Erythroblast (primary cell): Measurements from ENCODE around the gene TMEM229B.

ENCODE experiments used
- GATA1 ChIP-seq: IDR thresholded peaks from 2 replicates; pipeline ENCODE4 v1.6.1; 2011; ENCODE audit warnings: low read depth, mild to moderate bottlenecking, control low read depth, low read length, moderate library complexity
- POLR2A ChIP-seq: IDR thresholded peaks from 2 replicates; pipeline ENCODE4 v1.6.1; 2011; ENCODE audit warnings: mild to moderate bottlenecking, low read length

DNA sequence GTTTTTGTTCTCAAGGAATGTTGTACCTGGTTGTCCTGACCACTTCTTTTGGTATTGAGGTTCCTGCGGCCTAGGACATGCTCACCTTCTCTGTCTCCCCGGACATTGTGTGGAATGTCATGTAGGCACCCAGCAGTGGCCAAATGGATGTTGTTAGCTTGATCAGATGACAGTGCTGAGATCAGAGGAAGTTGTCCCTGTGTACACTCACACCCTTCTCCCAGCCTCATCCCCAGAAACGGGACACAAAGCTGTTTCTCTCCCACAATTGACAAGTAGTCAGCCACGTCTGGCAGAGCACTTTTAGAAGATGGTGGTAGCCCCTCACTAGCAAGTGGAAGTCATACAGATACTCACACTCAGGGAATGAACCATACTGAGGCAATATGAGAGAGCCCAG, 47.6 kb upstream of the TMEM229B start:
- TF ChIP-seq POLR2A (no peak), GATA1 (no peak)
